Upper lobe of right lung (tissue), 1 donor: ENCODE measurements around the gene SULT1A1. TPM values are rescaled to one million over a fixed set of nuclear protein-coding genes. Genes with fewer than 3 reads are reported as not detected.

Experiments
- ATAC-seq: fragments of 200-7000 bp; cut with Tn5 transposase; one replicate; pipeline ENCODE4 v1.9.1; 2020; ENCODE audit warnings: mild to moderate bottlenecking, moderate library complexity
- DNase-seq: peaks from one replicate; pipeline ENCODE4 v3.0.0-alpha.2; 2020
- H3K27ac ChIP-seq: fragments of 200-600 bp; one replicate; pipeline ENCODE4 v1.8.0; 2022
- H3K27me3 ChIP-seq: fragments of 200-600 bp; one replicate; pipeline ENCODE4 v1.8.0; 2022; ENCODE audit warnings: mild to moderate bottlenecking
- H3K36me3 ChIP-seq: fragments of 200-600 bp; one replicate; pipeline ENCODE4 v1.8.0; 2022
- H3K4me1 ChIP-seq: fragments of 200-600 bp; one replicate; pipeline ENCODE4 v1.8.0; 2022
- H3K4me3 ChIP-seq: fragments of 200-600 bp; one replicate; pipeline ENCODE4 v1.8.0; 2022; ENCODE audit warnings: mild to moderate bottlenecking
- H3K9me3 ChIP-seq: fragments of 200-600 bp; one replicate; pipeline ENCODE4 v1.8.0; 2022
- CTCF ChIP-seq: fragments of 200-600 bp; IDR thresholded peaks from one replicate; pipeline ENCODE4 v1.8.0; 2022; ENCODE audit warnings: antibody characterized with exemption
- intact Hi-C: fragments of 100-400 bp; cut with DNase I; formaldehyde crosslinking; loops from one replicate; pipeline ENCODE4 v1.11.0; 2022
- total RNA-seq: library from RNA; stranded (reverse); fragmentation: NEBNext Ultra II Directional; extraction: Animal tissue kit (Norgen Biotek cat#: 25700); gene quantifications from one replicate; pipeline ENCODE4 v1.2.1, GENCODE V29; 2021
- donor health status: DM: no; HTN: yes; CAD: no; lungs with severe emphysema.

SULT1A1 gene
- total RNA-seq, 1 donor from 2014 or later, result 55.4 TPM

GRCh38 chr16:28563218-28563617 lies 46.6 kb downstream of the SULT1A1 start:
- ATAC-seq, result peak; percentile 19
- no peak for DNase-seq
- no peak overlapping the region for H3K27ac ChIP-seq
- no peak overlapping the region for H3K4me3 ChIP-seq
- intact Hi-C loops, result no loop called here
- H3K9me3 ChIP-seq, result no peaks in the 10 kb centered on the region
- H3K4me1 ChIP-seq, result peaks cover 18% of the 10 kb centered on the region
- H3K27me3 ChIP-seq, result no peaks in the 10 kb centered on the region
- peaks cover 14% of the 10 kb centered on the region for H3K36me3 ChIP-seq
- TF ChIP-seq CTCF, result no peak

GRCh38 chr16:28562199-28562598 lies 47.6 kb downstream of the SULT1A1 start:
- Histone ChIP-seq H3K4me3 (no peak overlapping the region), H3K27me3 (no peaks in the 10 kb centered on the region), H3K9me3 (no peaks in the 10 kb centered on the region), H3K4me1 (peaks cover 18% of the 10 kb centered on the region), H3K36me3 (peaks cover 23% of the 10 kb centered on the region), H3K27ac (peak overlapping the region; percentile 43)
- no peak for TF ChIP-seq CTCF
- ATAC-seq, result no peak
- no peak for DNase-seq
- intact Hi-C loops, result no loop called here

GRCh38 chr16:28561557-28562187 lies 48.2 kb downstream of the SULT1A1 start:
- Histone ChIP-seq H3K27ac (peak overlapping the region; percentile 43), H3K36me3 (peaks cover 28% of the 10 kb centered on the region), H3K27me3 (no peaks in the 10 kb centered on the region), H3K9me3 (no peaks in the 10 kb centered on the region), H3K4me3 (no peak overlapping the region), H3K4me1 (peaks cover 18% of the 10 kb centered on the region)
- ATAC-seq (peak; percentile 72), DNase-seq (no peak)
- TF ChIP-seq CTCF, result no peak
- intact Hi-C loops, result no loop called here

- H3K9me3 ChIP-seq, result no peaks in the 10 kb centered on the region
- H3K36me3 ChIP-seq, result peaks cover 30% of the 10 kb centered on the region
- H3K27me3 ChIP-seq, result no peaks in the 10 kb centered on the region
- H3K27ac ChIP-seq, result no peak overlapping the region
- TF ChIP-seq CTCF, result no peak
- H3K4me3 ChIP-seq, result no peak overlapping the region
- no peak for DNase-seq
- H3K4me1 ChIP-seq, result peaks cover 26% of the 10 kb centered on the region
- no peak for ATAC-seq
- intact Hi-C loops, result no loop called here
Measured at GRCh38 chr16:28558456-28558855, 51.4 kb downstream of the SULT1A1 start.

- ATAC-seq (peak; percentile 19), DNase-seq (no peak)
- Histone ChIP-seq H3K27me3 (no peaks in the 10 kb centered on the region), H3K4me3 (no peak overlapping the region), H3K4me1 (peaks cover 18% of the 10 kb centered on the region), H3K36me3 (peaks cover 30% of the 10 kb centered on the region), H3K9me3 (no peaks in the 10 kb centered on the region), H3K27ac (no peak overlapping the region)
- intact Hi-C loops, result no loop called here
- TF ChIP-seq CTCF, result no peak
Measured at GRCh38 chr16:28556914-28557320, 52.9 kb downstream of the SULT1A1 start.

- DNase-seq (no peak), ATAC-seq (no peak)
- H3K4me1 ChIP-seq, result peaks cover 11% of the 10 kb centered on the region
- no peak overlapping the region for H3K4me3 ChIP-seq
- intact Hi-C loops, result no loop called here
- no peak overlapping the region for H3K27ac ChIP-seq
- no peaks in the 10 kb centered on the region for H3K27me3 ChIP-seq
- H3K9me3 ChIP-seq, result no peaks in the 10 kb centered on the region
- H3K36me3 ChIP-seq, result peaks cover 30% of the 10 kb centered on the region
- TF ChIP-seq CTCF, result no peak
Measured at GRCh38 chr16:28555561-28555960, 54.3 kb downstream of the SULT1A1 start.
